SK-N-SH treated with all-trans-retinoic acid at 6 μM for 48 hours (cell line): ENCODE results near the gene DUSP16.

ENCODE experiments used
- ARNTL ChIP-seq: fragments of 450-650 bp; formaldehyde crosslinking; IDR thresholded peaks from 2 replicates; pipeline ENCODE4 v1.5.0; 2020; ENCODE audit warnings: low read depth, mild to moderate bottlenecking, moderate library complexity, borderline replicate concordance
- ESRRG ChIP-seq: fragments of 250-450 bp; sonication (Bioruptor Pico); IDR thresholded peaks from 2 replicates; pipeline ENCODE4 v1.6.1; 2021; ENCODE audit warnings: mild to moderate bottlenecking
- ISL1 ChIP-seq: fragments of 250-450 bp; sonication (Bioruptor Pico); IDR thresholded peaks from 2 replicates; pipeline ENCODE4 v2.1.2; 2022; ENCODE audit warnings: mild to moderate bottlenecking, moderate library complexity
- PPARA ChIP-seq: fragments of 250-450 bp; sonication (Bioruptor Pico); IDR thresholded peaks from 2 replicates; pipeline ENCODE4 v1.5.0; 2020; ENCODE audit warnings: mild to moderate bottlenecking, borderline replicate concordance
- RARB ChIP-seq: fragments of 250-450 bp; sonication (Bioruptor Pico); IDR thresholded peaks from 2 replicates; pipeline ENCODE4 v1.8.0; 2021; ENCODE audit warnings: mild to moderate bottlenecking, moderate library complexity
- TCF4 ChIP-seq: fragments of 250-450 bp; sonication (Bioruptor Pico); IDR thresholded peaks from 2 replicates; pipeline ENCODE4 v1.8.0; 2021; ENCODE audit warnings: mild to moderate bottlenecking, moderate library complexity, borderline replicate concordance
- TOX ChIP-seq: fragments of 250-450 bp; sonication (Bioruptor Pico); IDR thresholded peaks from 2 replicates; pipeline ENCODE4 v1.8.0; 2021; ENCODE audit warnings: mild to moderate bottlenecking, moderate library complexity, borderline replicate concordance
- ZC3H10 ChIP-seq: fragments of 250-450 bp; sonication (Bioruptor Pico); IDR thresholded peaks from 2 replicates; pipeline ENCODE4 v1.5.1; 2021; ENCODE audit warnings: mild to moderate bottlenecking, moderate library complexity
- ZNF8 ChIP-seq: fragments of 450-650 bp; formaldehyde crosslinking; IDR thresholded peaks from 2 replicates; pipeline ENCODE4 v1.5.0; 2020; ENCODE audit warnings: mild to moderate bottlenecking, moderate library complexity
- TF ChIP-seq, protein P1 (sequence below): fragments of 250-450 bp; sonication (Bioruptor Pico); IDR thresholded peaks from 2 replicates; pipeline ENCODE4 v1.8.0; 2020; ENCODE audit warnings: mild to moderate bottlenecking, moderate library complexity, borderline replicate concordance
- TF ChIP-seq, protein P2 (sequence below): fragments of 250-450 bp; sonication (Bioruptor Pico); IDR thresholded peaks from 2 replicates; pipeline ENCODE4 v1.8.0; 2021; ENCODE audit warnings: low read depth, mild to moderate bottlenecking, moderate library complexity, borderline replicate concordance
- TF ChIP-seq, protein P3 (sequence below): fragments of 250-450 bp; sonication (Bioruptor Pico); IDR thresholded peaks from 2 replicates; pipeline ENCODE4 v1.5.0; 2020; ENCODE audit warnings: mild to moderate bottlenecking, moderate library complexity
- TF ChIP-seq, protein P4 (sequence below): fragments of 250-450 bp; sonication (Bioruptor Pico); IDR thresholded peaks from 2 replicates; pipeline ENCODE4 v1.5.1; 2020; ENCODE audit warnings: low read depth, mild to moderate bottlenecking, moderate library complexity

DNA sequence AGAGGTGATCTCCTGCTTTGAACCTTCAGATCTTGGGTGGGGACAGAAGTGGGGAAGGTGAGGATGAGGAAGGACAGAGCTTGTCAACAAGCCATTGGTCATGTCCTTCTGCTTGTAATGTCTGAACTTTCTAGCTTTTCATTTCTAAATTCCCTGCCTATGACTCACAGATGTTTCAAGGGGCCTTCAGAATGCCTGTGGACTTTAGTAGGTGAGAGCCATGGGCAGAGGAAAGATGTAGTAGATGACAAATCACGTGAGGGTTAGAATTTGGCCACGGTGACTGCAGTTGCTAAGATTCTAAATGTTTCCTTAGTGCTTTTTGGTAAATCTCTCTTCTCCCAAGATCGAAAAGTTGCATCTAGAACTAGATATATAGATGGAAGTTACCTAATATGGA lies 30.3 kb upstream of the DUSP16 start:
- TF ChIP-seq ESRRG (CRISPR knock-in tag) (no peak), ISL1 (no peak), TOX (CRISPR knock-in tag) (no peak), TCF4 (CRISPR knock-in tag) (no peak), ZNF8 (CRISPR knock-in tag) (no peak), PPARA (CRISPR knock-in tag) (no peak), ARNTL (CRISPR knock-in tag) (no peak), ZC3H10 (no peak), RARB (CRISPR knock-in tag) (no peak)
- TF ChIP-seq, protein P1, sequence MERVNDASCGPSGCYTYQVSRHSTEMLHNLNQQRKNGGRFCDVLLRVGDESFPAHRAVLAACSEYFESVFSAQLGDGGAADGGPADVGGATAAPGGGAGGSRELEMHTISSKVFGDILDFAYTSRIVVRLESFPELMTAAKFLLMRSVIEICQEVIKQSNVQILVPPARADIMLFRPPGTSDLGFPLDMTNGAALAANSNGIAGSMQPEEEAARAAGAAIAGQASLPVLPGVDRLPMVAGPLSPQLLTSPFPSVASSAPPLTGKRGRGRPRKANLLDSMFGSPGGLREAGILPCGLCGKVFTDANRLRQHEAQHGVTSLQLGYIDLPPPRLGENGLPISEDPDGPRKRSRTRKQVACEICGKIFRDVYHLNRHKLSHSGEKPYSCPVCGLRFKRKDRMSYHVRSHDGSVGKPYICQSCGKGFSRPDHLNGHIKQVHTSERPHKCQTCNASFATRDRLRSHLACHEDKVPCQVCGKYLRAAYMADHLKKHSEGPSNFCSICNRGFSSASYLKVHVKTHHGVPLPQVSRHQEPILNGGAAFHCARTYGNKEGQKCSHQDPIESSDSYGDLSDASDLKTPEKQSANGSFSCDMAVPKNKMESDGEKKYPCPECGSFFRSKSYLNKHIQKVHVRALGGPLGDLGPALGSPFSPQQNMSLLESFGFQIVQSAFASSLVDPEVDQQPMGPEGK (CRISPR knock-in tag) = no peak
- TF ChIP-seq, protein P2, sequence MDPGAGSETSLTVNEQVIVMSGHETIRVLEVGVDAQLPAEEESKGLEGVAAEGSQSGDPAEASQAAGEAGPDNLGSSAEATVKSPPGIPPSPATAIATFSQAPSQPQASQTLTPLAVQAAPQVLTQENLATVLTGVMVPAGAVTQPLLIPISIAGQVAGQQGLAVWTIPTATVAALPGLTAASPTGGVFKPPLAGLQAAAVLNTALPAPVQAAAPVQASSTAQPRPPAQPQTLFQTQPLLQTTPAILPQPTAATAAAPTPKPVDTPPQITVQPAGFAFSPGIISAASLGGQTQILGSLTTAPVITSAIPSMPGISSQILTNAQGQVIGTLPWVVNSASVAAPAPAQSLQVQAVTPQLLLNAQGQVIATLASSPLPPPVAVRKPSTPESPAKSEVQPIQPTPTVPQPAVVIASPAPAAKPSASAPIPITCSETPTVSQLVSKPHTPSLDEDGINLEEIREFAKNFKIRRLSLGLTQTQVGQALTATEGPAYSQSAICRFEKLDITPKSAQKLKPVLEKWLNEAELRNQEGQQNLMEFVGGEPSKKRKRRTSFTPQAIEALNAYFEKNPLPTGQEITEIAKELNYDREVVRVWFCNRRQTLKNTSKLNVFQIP (CRISPR knock-in tag) = no peak
- TF ChIP-seq, protein P3, sequence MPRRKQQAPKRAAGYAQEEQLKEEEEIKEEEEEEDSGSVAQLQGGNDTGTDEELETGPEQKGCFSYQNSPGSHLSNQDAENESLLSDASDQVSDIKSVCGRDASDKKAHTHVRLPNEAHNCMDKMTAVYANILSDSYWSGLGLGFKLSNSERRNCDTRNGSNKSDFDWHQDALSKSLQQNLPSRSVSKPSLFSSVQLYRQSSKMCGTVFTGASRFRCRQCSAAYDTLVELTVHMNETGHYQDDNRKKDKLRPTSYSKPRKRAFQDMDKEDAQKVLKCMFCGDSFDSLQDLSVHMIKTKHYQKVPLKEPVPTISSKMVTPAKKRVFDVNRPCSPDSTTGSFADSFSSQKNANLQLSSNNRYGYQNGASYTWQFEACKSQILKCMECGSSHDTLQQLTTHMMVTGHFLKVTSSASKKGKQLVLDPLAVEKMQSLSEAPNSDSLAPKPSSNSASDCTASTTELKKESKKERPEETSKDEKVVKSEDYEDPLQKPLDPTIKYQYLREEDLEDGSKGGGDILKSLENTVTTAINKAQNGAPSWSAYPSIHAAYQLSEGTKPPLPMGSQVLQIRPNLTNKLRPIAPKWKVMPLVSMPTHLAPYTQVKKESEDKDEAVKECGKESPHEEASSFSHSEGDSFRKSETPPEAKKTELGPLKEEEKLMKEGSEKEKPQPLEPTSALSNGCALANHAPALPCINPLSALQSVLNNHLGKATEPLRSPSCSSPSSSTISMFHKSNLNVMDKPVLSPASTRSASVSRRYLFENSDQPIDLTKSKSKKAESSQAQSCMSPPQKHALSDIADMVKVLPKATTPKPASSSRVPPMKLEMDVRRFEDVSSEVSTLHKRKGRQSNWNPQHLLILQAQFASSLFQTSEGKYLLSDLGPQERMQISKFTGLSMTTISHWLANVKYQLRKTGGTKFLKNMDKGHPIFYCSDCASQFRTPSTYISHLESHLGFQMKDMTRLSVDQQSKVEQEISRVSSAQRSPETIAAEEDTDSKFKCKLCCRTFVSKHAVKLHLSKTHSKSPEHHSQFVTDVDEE (CRISPR knock-in tag) = no peak
- TF ChIP-seq, protein P4, sequence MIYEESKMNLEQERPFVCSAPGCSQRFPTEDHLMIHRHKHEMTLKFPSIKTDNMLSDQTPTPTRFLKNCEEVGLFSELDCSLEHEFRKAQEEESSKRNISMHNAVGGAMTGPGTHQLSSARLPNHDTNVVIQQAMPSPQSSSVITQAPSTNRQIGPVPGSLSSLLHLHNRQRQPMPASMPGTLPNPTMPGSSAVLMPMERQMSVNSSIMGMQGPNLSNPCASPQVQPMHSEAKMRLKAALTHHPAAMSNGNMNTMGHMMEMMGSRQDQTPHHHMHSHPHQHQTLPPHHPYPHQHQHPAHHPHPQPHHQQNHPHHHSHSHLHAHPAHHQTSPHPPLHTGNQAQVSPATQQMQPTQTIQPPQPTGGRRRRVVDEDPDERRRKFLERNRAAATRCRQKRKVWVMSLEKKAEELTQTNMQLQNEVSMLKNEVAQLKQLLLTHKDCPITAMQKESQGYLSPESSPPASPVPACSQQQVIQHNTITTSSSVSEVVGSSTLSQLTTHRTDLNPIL (CRISPR knock-in tag) = no peak
